SH-SY5Y (cell line): ENCODE measurements around the gene CLUH.

ENCODE experiments used
- GATA2 ChIP-seq: IDR thresholded peaks from 2 replicates; pipeline ENCODE4 v1.6.1; 2011; ENCODE audit warnings: mild to moderate bottlenecking, low read depth, low read length
- GATA3 ChIP-seq: IDR thresholded peaks from 2 replicates; pipeline ENCODE4 v1.6.1; 2011; ENCODE audit warnings: low read depth, mild to moderate bottlenecking, low read length, moderate library complexity

CLUH gene

GRCh38 chr17:2691069-2691871 is 20.3 kb downstream of the CLUH start:
- TF ChIP-seq GATA2 (no peak), GATA3 (no peak)

DNA sequence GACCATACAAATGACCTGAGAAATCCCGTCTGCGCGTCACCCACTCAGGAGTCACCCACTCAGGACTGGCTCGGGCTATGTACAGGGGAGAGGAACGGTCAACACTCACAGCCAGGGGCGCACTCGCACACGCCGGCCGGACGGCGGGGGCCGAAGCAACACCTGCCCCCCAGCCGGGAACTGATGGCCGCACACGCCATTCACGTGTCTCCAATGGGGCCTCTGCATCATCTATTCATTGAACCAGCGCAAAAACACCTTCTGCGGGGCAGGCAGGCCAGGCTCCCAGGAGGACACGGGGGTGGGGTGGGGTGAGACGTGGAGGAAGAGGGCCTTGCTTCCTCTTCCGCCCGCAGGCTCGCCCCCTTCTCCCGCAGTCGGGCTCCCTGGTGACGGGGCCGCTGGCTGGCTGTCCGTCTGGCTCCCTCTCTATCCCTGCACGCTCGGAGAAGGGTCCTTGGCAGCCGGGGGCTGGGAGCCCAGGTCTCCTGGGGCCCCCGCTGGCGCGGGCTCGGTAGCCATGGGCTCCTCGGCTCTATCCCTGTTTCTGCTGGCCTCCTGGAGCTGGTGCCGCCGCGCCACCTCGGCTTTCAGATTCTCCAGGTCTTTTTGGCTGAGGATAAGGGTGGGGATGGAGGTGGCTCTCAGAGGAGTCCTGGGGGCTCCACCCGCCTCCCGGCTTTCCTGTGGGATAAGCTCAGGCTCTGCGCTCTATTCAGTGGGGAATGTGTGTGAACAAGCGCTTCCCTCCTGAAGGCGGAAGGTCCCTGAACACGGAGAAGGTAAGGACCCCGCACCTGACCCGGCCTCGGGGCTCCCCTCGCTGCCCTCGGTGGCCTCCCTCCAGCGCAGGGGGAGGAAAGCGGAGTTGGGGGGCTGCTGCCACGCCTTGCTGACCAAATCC is 21.1 kb downstream of the CLUH start:
- TF ChIP-seq GATA3: no peak
- TF ChIP-seq GATA2: no peak

DNA sequence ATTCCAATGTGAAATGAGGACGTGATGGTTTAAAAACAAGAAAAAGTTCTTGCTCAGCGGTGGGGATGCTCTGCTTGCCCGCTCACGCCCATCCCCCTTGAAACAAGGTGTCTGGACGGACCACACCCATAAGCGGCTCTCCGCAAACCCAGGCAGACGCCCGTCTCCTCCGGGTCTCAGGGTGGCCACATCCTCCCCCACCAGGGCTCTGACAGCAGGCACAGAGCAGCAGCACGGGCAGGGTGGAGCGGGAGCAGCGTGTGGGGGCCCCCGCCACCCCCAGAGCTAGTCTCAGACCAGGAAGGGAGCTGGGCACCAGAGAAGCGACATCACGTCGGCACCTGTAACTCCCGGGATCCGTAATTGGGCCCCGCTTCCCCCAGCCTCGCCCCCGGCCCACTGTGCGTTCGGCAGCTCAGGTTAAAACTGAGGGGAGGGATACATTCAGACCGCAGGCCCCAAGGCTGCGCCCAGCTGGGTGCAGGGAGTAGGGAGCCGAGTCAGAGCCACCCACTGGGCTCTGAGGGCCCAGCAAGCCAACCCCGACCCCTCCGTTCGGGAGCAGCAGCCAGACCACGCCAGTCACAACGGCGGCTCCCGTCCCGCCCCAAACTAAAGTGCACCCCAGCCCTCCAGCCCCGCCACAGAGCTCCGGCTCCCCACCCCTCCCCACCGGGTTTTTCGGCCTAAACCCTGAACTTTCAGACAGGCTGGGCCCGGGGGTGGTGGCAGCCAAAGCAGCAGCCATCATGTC is 22.0 kb downstream of the CLUH start:
- no peak for TF ChIP-seq GATA3
- TF ChIP-seq GATA2: no peak

GRCh38 chr17:2688351-2689342 is 22.9 kb downstream of the CLUH start:
- TF ChIP-seq GATA2: no peak
- TF ChIP-seq GATA3: no peak

DNA sequence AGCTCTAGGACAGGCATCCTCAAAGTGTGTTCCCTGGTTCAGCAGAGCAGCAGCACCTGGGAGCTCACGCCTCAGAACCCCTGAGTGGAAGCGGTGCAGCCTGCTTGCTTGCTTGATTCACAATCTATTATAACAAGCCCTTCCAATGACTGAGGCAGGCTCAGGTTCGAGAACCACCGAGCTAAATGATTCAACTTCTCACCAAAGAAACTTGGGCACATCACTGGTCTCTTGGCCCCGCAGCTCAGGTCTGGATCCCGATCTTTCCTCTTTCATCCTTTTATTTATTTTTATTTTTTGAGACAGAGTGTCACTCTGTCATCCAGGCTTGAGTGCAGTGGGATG is 24.5 kb downstream of the CLUH start:
- TF ChIP-seq GATA3: no peak
- no peak for TF ChIP-seq GATA2

DNA sequence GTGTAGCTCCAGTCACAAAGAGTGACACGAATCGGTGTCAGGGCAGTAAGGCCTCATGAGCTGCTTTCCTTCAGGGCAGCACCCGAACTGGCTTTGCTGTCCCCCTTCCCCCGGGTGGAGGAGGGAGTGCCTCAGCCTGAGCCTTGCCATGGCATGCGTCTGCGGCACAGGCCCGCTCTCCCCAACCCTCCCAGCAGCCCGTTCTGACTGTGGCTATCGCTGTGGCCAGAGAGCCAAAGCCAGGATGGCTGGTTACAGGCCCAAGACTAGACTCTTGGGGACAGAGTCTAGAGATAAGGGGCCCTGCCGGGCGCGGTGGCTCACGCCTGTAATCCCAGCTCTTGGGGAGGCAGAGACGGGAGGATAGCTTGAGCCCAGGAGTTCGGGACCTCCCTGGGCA is 25.9 kb downstream of the CLUH start:
- TF ChIP-seq GATA2 (no peak), GATA3 (no peak)

DNA sequence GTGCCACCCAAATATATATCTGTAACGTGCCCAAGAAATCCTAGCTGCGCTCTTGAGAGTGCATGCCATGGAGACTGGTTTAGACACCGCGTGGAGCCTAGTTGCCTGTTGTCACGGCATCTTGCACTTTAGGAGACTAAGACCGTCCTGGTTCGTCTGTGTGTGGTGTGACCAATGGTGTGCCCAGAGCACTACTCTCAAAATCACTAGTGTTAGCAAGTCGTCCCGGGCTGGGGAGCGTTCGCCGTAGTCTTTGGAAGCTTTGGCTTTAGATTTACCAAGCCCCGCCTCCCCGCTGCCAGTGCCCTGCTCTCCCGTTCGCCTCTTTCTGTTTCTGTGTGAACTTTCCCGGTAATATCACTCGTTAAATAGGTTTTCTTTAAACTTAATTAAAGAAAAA is 27.0 kb downstream of the CLUH start:
- TF ChIP-seq GATA3 (no peak), GATA2 (no peak)

GRCh38 chr17:2683912-2684311 is 27.7 kb downstream of the CLUH start:
- no peak for TF ChIP-seq GATA2
- TF ChIP-seq GATA3: no peak

- no peak for TF ChIP-seq GATA3
- TF ChIP-seq GATA2: no peak
These were observed 29.2 kb downstream of the CLUH start for GRCh38 chr17:2682176-2682938.

- TF ChIP-seq GATA3 (no peak), GATA2 (no peak)
These were observed 29.9 kb downstream of the CLUH start for GRCh38 chr17:2681650-2682049.

DNA sequence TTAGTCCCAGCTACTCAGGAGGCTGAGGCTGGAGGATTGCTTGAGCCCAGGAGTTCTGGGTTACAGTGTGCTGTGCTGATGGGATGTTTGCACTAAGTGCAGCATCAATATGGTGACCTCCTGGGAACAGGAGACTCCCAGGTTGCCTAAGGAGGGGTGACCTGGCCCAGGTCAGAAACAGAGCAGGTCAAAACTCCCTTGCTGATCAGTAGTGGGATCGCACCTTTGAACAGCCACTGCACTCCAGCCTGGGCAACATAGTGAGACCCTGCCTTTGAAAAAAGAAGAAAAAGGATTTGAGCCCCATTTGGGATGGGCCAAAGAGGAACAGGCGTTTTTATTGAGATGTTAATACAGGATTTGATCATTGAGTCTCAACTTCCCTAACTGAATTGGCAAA is 30.6 kb downstream of the CLUH start:
- TF ChIP-seq GATA3: no peak
- TF ChIP-seq GATA2: no peak

GRCh38 chr17:2672026-2672425 is 39.5 kb downstream of the CLUH start:
- no peak for TF ChIP-seq GATA2
- TF ChIP-seq GATA3: no peak

GRCh38 chr17:2656283-2656682 is 55.3 kb downstream of the CLUH start:
- no peak for TF ChIP-seq GATA2

- TF ChIP-seq GATA2: no peak
- TF ChIP-seq GATA3: no peak
These were observed 56.0 kb downstream of the CLUH start for GRCh38 chr17:2655546-2655945.

GRCh38 chr17:2649191-2649590 is 62.4 kb downstream of the CLUH start:
- TF ChIP-seq GATA2 (no peak), GATA3 (no peak)
